EL (cell line): ENCODE results near the gene MYOCOS.
"Not testable (repeated sequence)": the region's sequence is repeated elsewhere in the genome, so short reads cannot be mapped to it uniquely, and the experiment has no call there.

Source experiments
- DNase-seq: peaks from one replicate; pipeline ENCODE4 v3.0.0-alpha.2; 2016

MYOCOS gene, protein sequence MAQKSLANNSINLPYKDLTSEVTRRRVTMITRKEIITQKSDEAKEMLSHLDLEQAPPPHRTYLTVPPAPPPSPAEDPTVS

GRCh38 chr1:171622152-171622462, at the start of gene MYOCOS:
MYOCOS (plus strand) TSS chr1:171622243; CDS start chr1:171623884, 1,641 bp downstream.
- DNase-seq: no peak

DNA sequence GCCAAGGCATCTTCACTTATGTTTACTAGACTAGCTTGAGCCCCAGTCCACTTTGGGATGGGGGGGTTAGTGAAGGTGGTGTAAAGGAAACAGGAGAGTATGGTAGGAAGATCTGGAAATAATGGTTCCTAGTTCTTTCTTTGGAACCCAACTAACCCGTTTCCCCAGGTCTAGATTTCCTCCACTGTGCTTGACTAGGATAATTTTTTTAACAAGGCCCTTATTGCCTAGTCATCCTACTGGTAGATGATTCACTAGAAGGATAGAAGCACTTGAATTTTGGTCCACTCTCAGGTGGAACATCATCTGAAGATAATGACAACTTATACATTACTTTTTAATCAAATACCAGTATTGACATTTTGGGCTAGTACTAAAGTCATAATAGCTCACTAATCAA, 45.9 kb upstream of the MYOCOS start:
- no peak for DNase-seq

GRCh38 chr1:171581226-171581625, 40.8 kb upstream of the MYOCOS start:
- no peak for DNase-seq

DNA sequence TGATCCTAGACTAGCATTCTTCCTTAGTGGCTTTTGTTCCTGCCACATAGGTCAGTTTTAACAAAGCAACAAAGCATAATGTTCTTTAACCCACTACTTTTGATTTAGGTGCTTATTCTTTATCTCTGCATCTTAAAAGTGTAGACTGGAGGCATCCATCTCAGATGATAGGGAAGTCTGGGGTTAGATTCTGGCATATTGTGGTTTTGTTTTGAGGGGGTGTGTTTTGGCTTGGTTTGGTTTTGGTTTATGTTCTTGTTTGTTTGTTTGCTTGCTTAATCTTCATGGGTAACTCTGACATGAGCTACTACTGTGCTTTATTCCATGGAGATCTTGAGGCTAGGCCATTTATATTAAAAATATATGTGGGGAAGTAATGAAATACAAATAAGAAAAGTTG, 40.3 kb upstream of the MYOCOS start:
- DNase-seq: no peak

GRCh38 chr1:171582589-171582988, 39.5 kb upstream of the MYOCOS start:
- DNase-seq: no peak

- no peak for DNase-seq
Observed at GRCh38 chr1:171583591-171584201, 38.3 kb upstream of the MYOCOS start.

DNA sequence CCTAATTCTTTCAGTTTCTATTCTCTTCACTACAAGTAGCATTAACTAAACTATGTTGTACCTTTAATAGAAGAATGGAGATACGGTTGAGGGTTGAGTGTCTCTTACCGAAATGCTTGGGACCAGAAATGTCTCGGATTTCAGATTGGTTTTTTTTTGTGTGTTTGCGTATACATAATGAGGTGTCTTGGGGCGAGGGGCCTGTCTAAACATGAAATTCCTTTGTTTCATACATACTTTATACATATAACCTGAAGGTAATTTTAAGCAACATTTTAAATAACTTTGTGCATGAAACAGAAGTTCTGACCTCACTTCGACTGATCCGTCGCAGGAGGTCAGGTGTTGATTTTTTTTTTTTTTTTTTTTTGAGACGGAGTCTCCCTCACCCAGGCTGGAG, 36.3 kb upstream of the MYOCOS start:
- no peak for DNase-seq

- no peak for DNase-seq
Observed at GRCh38 chr1:171588230-171588629, 33.8 kb upstream of the MYOCOS start.

DNA sequence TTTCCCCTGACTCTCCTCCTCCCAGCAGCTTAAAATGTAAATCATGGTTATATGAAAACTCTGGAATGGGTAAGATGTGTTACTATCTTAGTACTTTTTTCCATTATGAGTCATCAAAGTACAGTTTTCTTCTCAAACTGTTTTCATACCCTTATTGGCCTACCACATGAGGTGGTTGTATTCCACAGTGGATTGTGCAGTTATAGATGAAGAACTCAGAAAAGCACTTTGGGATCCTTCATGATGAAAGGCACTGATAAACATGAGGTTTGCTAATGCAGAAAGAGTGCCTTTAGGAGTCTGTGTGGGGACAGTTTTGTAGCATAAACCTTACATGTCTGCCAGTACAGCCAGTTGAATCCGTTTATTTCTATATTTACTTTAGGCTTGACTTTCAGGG, 32.0 kb upstream of the MYOCOS start:
- DNase-seq: peak; percentile 4

DNA sequence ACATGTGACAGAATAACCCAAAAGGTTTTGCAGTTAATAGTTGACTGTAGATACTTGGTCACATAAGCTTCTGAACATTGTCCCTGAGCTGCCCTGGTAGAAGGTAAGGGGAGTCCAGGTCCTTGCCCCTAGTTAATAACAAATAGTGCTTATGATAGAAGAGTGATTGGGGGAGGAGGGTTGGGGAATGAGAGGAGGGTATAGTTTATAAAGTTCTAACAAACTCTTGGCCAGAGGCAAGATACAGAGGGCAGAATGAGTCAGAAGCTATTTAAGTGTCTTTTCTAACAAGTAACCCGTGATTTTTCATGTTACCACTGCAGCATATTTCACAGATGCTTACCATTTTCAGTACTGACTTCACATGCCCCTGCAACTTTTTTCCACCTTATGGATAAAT, 26.7 kb upstream of the MYOCOS start:
- peak; percentile 33 for DNase-seq

- DNase-seq: no peak
Observed at GRCh38 chr1:171596119-171596518, 25.9 kb upstream of the MYOCOS start.

- no peak for DNase-seq
Observed at GRCh38 chr1:171596705-171597104, 25.3 kb upstream of the MYOCOS start.

DNA sequence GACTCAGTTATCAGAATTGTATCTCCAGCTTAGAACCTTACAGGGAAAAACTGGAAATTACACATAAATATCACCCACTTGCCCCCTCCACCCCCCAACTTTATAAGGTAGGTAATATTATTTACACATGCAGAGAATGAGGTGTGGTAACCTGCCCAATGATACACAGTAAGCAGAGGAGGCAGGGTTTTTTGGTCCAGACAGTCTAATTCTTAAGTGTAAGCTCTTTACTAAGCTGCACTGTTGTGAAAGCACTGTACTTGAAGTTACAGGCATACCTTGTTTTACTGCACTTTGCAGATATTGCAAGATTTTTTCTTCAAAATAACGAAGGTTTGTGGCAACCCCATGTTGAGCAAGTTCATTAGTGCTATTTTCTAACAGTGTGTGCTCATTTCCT, 24.8 kb upstream of the MYOCOS start:
- DNase-seq: no peak

DNA sequence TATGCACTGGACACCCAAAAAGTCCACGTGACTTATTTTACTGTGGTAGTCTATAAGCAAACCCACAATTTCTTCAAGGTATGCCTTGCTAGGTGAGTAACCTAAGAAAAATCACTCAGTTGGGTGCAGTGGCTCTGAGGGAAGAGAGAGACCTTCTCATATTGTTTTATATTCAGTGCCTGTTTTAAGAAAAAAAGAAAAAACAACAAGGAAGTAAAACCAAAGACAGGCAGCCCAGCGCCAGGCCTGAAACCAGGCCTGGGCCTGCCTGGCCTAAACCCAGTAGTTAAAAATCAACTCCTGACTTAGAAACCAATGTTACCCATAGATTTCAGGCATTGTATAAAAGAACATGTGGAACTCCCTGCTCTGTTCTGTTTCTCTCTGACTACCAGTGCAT, 21.7 kb upstream of the MYOCOS start:
- not testable (repeated sequence) for DNase-seq

- no peak for DNase-seq
Observed at GRCh38 chr1:171600862-171601261, 21.2 kb upstream of the MYOCOS start.

DNA sequence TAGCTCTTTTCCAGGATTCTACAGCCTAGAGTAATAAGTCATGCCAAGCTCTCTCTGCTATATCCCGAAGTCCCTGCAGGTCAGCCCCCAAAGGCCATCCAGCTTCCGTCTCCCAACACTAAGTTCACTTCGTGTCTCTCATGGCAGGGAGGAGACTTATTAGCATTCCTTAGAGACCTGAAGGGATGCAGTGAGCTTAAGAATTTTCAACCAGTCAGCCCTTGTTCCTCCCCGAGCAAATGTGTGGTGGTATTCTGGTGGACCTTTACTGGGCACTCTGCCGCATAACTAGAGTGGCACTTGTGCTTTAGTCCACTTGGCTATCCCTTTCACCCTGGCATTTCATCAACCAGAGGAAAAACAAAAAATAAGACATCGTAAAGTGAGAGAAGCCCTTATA, 19.0 kb upstream of the MYOCOS start:
- DNase-seq: not testable (repeated sequence)

DNA sequence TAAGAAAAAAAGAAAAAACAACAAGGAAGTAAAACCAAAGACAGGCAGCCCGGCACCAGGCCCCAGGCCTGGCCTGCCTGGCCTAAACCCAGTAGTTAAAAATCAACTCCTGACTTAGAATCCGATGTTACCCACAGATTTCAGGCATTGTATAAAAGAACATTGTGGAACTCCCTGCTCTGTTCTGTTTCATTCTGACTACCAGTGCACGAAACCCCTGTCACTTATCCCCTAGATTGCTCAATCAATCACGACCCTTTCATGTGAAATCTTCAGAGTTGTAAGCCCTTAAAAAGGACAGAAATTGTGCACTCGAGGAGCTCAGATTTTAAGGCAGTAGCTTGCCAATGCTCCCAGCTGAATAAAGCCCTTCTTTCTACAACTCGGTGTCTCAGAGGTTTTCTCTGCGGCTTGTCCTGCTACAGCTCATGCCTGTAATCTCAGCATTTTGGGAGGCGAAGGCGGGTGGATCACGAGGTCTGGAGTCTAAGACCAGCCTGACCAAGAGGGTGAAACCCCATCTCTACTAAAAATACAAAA, 15.6 kb upstream of the MYOCOS start:
- DNase-seq: no peak

DNA sequence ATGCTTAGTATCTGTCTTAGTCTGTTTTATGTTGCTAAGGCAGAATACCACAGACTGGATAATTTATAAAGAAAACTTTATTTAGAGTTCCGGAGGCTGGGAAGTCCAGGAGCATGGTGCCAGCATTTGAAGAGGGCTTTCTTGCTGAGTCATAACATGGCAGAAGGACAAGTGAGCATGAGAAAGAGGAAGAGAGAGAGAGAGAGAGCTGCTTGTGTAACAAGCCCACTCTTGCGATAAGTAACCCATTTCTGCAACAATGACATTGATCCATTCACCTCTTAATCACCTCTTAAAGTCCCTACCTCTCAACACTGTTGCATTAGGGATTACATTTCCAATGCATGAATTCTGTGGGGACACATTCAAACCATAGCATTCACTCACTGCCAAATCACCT, 11.7 kb upstream of the MYOCOS start:
- DNase-seq: no peak

DNA sequence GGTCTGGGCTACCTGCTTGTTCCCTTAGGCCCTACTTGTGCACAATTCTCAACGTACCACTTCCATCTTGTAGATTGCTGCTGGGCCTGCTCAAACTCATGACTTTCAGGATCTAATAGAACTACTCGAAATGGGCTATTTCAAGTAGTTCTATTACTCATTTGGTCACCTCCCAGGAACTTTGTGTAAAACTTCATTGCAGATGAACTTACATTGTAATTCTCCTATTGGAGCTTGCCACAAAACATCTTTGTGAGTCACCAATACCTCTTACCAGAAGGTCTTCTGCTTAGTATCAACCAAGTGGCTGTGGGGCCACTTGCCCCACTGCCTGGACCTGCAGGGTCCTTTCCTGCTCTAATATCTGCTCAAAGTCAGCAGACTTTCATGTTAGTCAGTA, 10.7 kb upstream of the MYOCOS start:
- DNase-seq: no peak

GRCh38 chr1:171613282-171613681, 8.8 kb upstream of the MYOCOS start:
- no peak for DNase-seq

- not testable (repeated sequence) for DNase-seq
Observed at GRCh38 chr1:171615122-171615906, 6.7 kb upstream of the MYOCOS start.

GRCh38 chr1:171616586-171616985, 5.5 kb upstream of the MYOCOS start:
- no peak for DNase-seq

DNA sequence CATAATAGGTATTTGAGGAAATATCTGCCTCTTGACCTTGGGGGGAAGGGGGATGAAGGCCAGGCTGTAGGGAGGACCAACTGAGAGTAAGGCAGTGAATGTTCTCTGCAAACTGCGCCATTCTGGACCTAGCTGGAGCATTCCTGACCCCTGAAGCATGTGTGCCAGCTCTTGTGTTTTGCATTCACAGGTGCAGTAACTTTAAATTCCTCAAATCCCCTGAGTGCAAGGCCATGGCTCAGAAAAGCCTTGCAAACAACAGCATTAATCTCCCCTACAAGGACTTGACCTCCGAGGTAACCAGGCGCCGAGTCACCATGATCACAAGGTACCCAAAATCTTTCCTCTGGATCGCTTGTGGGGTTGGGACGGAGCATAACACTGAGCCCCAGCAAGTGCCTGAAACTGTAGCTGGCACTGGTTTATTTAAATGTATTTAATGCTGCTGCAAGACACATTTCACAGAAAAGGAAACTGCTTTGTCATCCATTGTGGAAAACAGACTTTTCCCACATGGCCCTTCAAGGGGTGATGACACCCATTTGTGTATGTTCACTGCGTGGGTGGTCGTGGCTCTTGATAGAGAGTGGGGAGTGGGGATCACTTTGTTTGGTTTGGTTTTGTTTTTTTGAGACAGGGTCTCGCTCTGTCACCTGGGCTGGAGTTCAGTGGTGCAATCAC, 1.7 kb downstream of the MYOCOS start:
- DNase-seq: no peak

DNA sequence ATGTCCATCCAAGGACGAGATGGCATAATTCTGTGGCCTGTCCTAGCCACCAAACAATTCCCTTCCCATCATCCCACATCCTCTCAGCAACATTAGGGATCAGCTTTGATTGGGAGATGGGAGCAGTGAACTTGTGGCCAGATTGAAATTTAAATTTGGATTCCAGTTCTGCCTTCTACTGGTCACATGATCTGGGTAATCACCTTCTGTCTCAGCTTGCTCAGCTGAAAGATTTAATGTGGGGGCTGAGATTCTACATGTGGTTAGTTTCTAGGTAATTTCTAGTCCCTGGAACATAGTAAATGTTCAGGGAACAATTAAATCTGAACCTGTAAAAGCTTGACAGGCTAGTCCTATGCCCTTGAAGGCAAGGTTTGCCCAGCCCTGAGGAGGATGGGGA, 3.2 kb downstream of the MYOCOS start:
- DNase-seq: no peak
